D721Med (cell line): ENCODE measurements around the gene HDAC1.

Experiments
- DNase-seq: peaks from one replicate; pipeline ENCODE4 v3.0.0; 2011; ENCODE audit warnings: low spot score; ENCODE audit not compliant: insufficient read length
- FAIRE-seq: peaks from 2 replicates; lab custom pipeline; 2011; peaks lifted over from hg19 to GRCh38; lab: Jason Lieb, UNC
- CTCF ChIP-seq: IDR thresholded peaks from 2 replicates; pipeline ENCODE4 v1.5.1; 2012; ENCODE audit warnings: mild to moderate bottlenecking, control low read depth; ENCODE audit not compliant: insufficient read depth; ENCODE audit errors: missing control alignments

HDAC1 gene

GRCh38 chr1:32332290-32333079 lies 40.6 kb downstream of the HDAC1 start:
- DNase-seq (no peak), FAIRE-seq (no peak)
- TF ChIP-seq CTCF: no peak

- no peak for TF ChIP-seq CTCF
- no peak for FAIRE-seq
- DNase-seq: no peak
Observed at GRCh38 chr1:32333251-32333963, 41.5 kb downstream of the HDAC1 start.

GRCh38 chr1:32334274-32334861 lies 42.5 kb downstream of the HDAC1 start:
- DNase-seq (no peak), FAIRE-seq (no peak)
- TF ChIP-seq CTCF: no peak

- DNase-seq: peak; percentile 41
- no peak for FAIRE-seq
- TF ChIP-seq CTCF: peak; percentile 60
Observed at GRCh38 chr1:32334864-32335534, 43.1 kb downstream of the HDAC1 start.

- DNase-seq (no peak), FAIRE-seq (no peak)
- TF ChIP-seq CTCF: no peak
Observed at GRCh38 chr1:32335535-32335789, 43.6 kb downstream of the HDAC1 start.

- DNase-seq: peak; percentile 82
- FAIRE-seq: no peak
- no peak for TF ChIP-seq CTCF
Observed at GRCh38 chr1:32335790-32336590, 44.1 kb downstream of the HDAC1 start, which contains the start of gene MARCKSL1. MARCKSL1 (minus strand) TSS chr1:32336233; CDS start chr1:32336033, 200 bp downstream.
